ENCODE results near the gene ARHGEF1. TPM values are rescaled to one million over a fixed set of nuclear protein-coding genes. Genes with fewer than 3 reads are reported as not detected.

The ARHGEF1 gene
- total RNA-seq, 2 donors from 2014 or later: 75.3 to 104 TPM

DNA sequence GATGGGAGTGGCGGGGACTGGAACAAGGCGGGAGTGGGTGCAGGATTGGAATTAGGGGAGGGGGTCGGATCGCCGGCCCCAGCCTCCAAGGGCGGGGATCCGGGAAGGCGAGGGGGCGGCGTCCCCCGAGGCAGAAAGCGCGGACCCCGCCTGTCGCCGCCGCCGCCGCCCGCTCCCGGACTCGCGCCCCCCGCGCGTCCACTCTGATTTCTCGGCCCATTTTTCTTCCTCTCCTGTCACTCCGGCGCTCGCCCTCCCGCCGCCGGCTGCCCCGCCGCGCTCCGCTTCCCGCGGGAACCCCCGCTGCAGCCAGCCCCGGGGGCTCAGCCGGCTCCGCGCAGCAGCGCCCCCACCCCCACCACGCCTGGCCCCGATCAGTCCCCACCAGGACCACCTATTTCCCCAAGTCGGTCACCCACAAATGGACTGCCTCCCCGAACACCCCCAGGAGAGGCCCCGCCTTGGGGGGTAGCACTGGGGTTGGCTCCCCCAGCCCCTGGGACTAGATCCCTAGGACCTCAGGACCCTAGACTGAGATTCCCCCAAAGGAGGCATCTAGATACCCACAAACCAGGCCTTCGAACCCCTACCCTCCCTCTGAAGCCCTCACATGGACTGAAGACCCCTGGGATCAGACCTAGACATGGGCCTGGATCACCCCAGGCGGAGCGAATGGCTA is 57.9 kb downstream of the ARHGEF1 start:
- H3K4me3 ChIP-seq: peak overlapping the region; percentile 62
- H3K9me3 ChIP-seq: no peaks in the 10 kb centered on the region
- peaks cover 8% of the 10 kb centered on the region for H3K27me3 ChIP-seq (replicated peaks; ENCODE audit: insufficient read depth)
- no peak overlapping the region for H3K27ac ChIP-seq
- H3K36me3 ChIP-seq: no peaks in the 10 kb centered on the region
- ATAC-seq (ENCODE audit: insufficient number of reproducible peaks, low FRiP score, low read depth) (no peak), DNase-seq (ENCODE audit: low spot score) (no peak)
- TF ChIP-seq, protein P1, sequence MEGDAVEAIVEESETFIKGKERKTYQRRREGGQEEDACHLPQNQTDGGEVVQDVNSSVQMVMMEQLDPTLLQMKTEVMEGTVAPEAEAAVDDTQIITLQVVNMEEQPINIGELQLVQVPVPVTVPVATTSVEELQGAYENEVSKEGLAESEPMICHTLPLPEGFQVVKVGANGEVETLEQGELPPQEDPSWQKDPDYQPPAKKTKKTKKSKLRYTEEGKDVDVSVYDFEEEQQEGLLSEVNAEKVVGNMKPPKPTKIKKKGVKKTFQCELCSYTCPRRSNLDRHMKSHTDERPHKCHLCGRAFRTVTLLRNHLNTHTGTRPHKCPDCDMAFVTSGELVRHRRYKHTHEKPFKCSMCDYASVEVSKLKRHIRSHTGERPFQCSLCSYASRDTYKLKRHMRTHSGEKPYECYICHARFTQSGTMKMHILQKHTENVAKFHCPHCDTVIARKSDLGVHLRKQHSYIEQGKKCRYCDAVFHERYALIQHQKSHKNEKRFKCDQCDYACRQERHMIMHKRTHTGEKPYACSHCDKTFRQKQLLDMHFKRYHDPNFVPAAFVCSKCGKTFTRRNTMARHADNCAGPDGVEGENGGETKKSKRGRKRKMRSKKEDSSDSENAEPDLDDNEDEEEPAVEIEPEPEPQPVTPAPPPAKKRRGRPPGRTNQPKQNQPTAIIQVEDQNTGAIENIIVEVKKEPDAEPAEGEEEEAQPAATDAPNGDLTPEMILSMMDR (IDR thresholded peaks at IDR 0.05): no peak
- H3K4me1 ChIP-seq (ENCODE audit: control insufficient read depth in 1 of 2, low read depth in 2 of 2): peaks cover 7 to 10% of the 10 kb centered on the region in 2 donors

DNA sequence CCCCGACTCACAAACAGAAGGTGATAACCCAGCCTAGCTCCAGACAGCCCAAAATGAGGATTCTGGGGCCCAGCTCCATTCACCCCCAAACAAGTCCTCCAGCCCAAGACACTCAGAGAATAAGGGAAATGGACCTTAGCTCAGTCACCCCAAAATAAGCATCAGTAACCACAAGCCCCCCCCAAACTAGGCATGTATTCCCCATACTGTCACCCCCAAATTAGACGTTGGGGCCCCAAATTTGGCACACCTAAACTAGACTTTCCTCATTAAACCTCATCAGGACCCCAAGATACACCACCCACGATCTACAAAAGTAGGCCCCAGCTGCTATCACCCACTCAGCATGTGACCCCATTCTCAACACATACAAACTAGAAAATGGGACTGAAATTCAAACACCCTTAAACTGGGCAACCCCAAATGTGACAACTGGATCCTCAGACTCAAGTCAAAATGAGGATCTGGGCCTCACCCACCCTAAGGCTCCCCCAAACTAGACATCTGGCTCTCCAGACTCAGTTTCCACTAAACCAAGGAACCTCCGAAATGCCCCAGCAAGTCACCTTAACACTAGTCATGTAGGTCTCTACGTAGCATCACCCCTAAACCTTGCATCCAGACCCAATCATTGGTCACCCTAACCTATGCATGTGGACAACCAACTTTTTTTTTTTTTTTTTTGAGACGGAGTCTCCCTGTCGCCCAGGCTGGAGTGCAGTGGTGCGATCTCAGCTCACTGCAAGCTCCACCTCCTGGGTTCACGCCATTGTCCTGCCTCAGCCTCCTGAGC is 58.6 kb downstream of the ARHGEF1 start:
- no peak for DNase-seq (ENCODE audit: low spot score)
- H3K4me3 ChIP-seq: no peak overlapping the region
- peaks cover 7 to 10% of the 10 kb centered on the region in 2 donors for H3K4me1 ChIP-seq (ENCODE audit: control insufficient read depth in 1 of 2, low read depth in 2 of 2)
- no peak overlapping the region for H3K27ac ChIP-seq
- H3K9me3 ChIP-seq: no peaks in the 10 kb centered on the region
- no peaks in the 10 kb centered on the region for H3K36me3 ChIP-seq
- peaks cover 8% of the 10 kb centered on the region for H3K27me3 ChIP-seq (replicated peaks; ENCODE audit: insufficient read depth)
- TF ChIP-seq, protein P1 (IDR thresholded peaks at IDR 0.05): no peak
- no peak for ATAC-seq (ENCODE audit: insufficient number of reproducible peaks, low FRiP score, low read depth)

DNA sequence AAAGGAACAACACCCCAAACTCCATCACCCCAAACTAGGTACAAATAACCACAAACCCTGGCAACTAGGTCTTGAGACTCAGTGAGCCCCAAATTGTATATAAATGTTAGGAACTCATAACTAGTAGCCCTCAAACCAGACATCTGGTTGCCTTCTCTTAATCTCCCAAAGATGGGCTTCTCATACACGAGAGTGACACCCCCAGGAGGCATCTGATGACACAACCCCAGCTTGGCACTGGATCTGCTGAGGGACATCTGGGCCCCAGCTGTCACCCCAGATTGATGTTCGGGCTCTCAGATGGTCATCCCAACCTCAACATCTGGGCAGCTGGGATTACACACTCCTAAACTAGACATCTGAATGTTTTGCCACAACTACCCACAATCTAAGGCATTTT is 61.4 kb downstream of the ARHGEF1 start:
- peaks cover 7 to 10% of the 10 kb centered on the region in 2 donors for H3K4me1 ChIP-seq (ENCODE audit: control insufficient read depth in 1 of 2, low read depth in 2 of 2)
- no peak overlapping the region for H3K27ac ChIP-seq
- peaks cover 8% of the 10 kb centered on the region for H3K27me3 ChIP-seq (replicated peaks; ENCODE audit: insufficient read depth)

DNA sequence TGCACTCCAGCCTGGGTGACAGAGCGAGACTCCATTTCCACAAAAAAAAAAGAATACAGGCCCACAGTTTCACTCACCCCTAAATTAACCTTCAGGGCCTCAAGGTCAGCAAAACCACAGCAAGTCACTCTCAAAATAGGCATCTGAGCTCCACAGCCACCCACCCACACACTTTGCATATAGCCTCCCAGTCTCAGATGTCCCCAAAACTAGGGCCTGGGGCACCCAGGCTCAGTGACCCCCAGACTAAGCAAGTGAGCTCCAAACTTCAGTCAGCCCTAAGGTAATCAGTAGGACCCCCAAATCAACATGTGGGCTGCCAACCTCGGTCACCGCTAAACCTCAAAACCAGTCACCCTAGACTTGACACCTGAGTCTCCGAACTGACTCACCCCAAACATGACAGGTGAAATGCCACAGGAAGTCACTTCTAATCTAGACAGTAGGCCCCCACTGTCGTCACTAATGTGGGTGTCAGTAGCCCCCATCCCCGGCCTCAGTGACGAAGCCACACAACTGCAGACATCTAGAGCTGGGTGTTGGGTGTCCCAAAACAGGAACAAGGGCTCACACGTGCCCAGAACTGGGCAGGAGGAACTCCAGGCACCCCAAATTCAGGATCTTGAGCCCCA is 62.3 kb downstream of the ARHGEF1 start:
- no peaks in the 10 kb centered on the region for H3K36me3 ChIP-seq
- H3K4me3 ChIP-seq: no peak overlapping the region
- peaks cover 8% of the 10 kb centered on the region for H3K27me3 ChIP-seq (replicated peaks; ENCODE audit: insufficient read depth)
- DNase-seq (ENCODE audit: low spot score): no peak
- ATAC-seq (ENCODE audit: insufficient number of reproducible peaks, low FRiP score, low read depth): no peak
- TF ChIP-seq, protein P1 (IDR thresholded peaks at IDR 0.05): no peak
- peaks cover 7 to 10% of the 10 kb centered on the region in 2 donors for H3K4me1 ChIP-seq (ENCODE audit: control insufficient read depth in 1 of 2, low read depth in 2 of 2)
- H3K27ac ChIP-seq: no peak overlapping the region
- no peaks in the 10 kb centered on the region for H3K9me3 ChIP-seq

More for the DNA sequence above, 61.4 kb downstream of the ARHGEF1 start:
- Histone ChIP-seq H3K4me3 (no peak overlapping the region), H3K36me3 (no peaks in the 10 kb centered on the region), H3K9me3 (no peaks in the 10 kb centered on the region)
- ATAC-seq (ENCODE audit: insufficient number of reproducible peaks, low FRiP score, low read depth) (no peak), DNase-seq (ENCODE audit: low spot score) (no peak)
- TF ChIP-seq, protein P1 (IDR thresholded peaks at IDR 0.05): no peak

DNA sequence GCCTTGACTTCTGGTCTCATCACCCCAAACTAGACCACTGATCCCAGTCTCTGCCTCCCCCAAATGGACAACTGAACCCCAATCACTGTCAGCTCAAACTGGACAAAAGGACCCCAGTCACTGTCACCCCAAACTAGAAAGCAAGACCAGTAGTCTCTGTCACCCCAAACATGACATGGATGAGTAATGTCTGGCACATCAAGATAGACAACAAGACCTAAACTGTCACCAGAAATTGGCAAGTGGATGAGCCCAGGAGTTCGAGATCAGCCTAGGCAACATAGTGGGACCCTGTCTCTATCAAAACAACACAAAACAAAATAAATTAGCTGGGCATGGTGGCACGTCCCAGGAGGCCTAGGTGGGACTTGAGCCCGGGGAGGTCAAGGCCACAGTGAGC is 64.1 kb downstream of the ARHGEF1 start:
- Histone ChIP-seq H3K4me1 (ENCODE audit: control insufficient read depth in 1 of 2, low read depth in 2 of 2) (no peaks in the 10 kb centered on the region), H3K27me3 (replicated peaks; ENCODE audit: insufficient read depth) (no peaks in the 10 kb centered on the region), H3K27ac (no peak overlapping the region), H3K4me3 (no peak overlapping the region), H3K36me3 (no peaks in the 10 kb centered on the region), H3K9me3 (no peaks in the 10 kb centered on the region)
- DNase-seq (ENCODE audit: low spot score) (no peak), ATAC-seq (ENCODE audit: insufficient number of reproducible peaks, low FRiP score, low read depth) (no peak)
- TF ChIP-seq, protein P1 (IDR thresholded peaks at IDR 0.05): no peak
